Measurements from ENCODE around the gene DSCAML1.

GRCh38 chr11:117428186-117428855 lies 368.7 kb downstream of the DSCAML1 start:
- TF ChIP-seq POLR2AphosphoS5 (IDR thresholded peaks at IDR 0.05): no peak
- TF ChIP-seq CTCF (IDR thresholded peaks at IDR 0.05): no peak
- TF ChIP-seq EP300 (IDR thresholded peaks at IDR 0.05): no peak
